HCT116 (cell line): ENCODE results near the gene MAIP1.

ENCODE experiments used
- CTCF ChIP-seq, 3 experiments: fragments of 200-600 bp in 1 of 3; sonication (generic) in 1 of 3; IDR thresholded peaks in 2 of 3; conservative IDR thresholded peaks in 1 of 3; 2 replicates each; pipeline ENCODE4 v1.5.1; 2012 to 2017; ENCODE audit warnings: low read depth in 2 of 3, low read length in 2 of 3, antibody characterized with exemption in 1 of 3, borderline replicate concordance in 1 of 3, control low read depth in 1 of 3, mild to moderate bottlenecking in 1 of 3, mixed read lengths in 1 of 3, mixed run types in 1 of 3, moderate library complexity in 1 of 3; ENCODE audit not compliant: insufficient read depth in 1 of 3
- EGR1 ChIP-seq: IDR thresholded peaks from 2 replicates; pipeline ENCODE4 v1.6.1; 2012; ENCODE audit warnings: low read depth
- ELF1 ChIP-seq: IDR thresholded peaks from 2 replicates; pipeline ENCODE4 v1.6.1; 2012; ENCODE audit warnings: low read depth, borderline replicate concordance
- EZH2 ChIP-seq: fragments of 200-600 bp; sonication (generic); IDR thresholded peaks from 2 replicates; pipeline ENCODE4 v1.6.1; 2017; ENCODE audit warnings: antibody characterized with exemption, mixed run types
- EZH2phosphoT487 ChIP-seq: fragments of 200-600 bp; IDR thresholded peaks from 2 replicates; pipeline ENCODE4 v1.6.1; 2018; ENCODE audit warnings: antibody characterized with exemption, borderline replicate concordance
- POLR2A ChIP-seq: IDR thresholded peaks from 2 replicates; pipeline ENCODE4 v1.7.0; 2011; ENCODE audit warnings: borderline replicate concordance; ENCODE audit not compliant: insufficient read depth, insufficient read length; ENCODE audit errors: extremely low read depth
- POLR2AphosphoS5 ChIP-seq: IDR thresholded peaks from 2 replicates; pipeline ENCODE4 v1.6.1; 2011; ENCODE audit warnings: mild to moderate bottlenecking, low read depth, low read length, moderate library complexity
- RAD21 ChIP-seq: IDR thresholded peaks from 2 replicates; pipeline ENCODE4 v1.6.1; 2012; ENCODE audit warnings: low read depth, mild to moderate bottlenecking
- REST ChIP-seq: IDR thresholded peaks from 2 replicates; pipeline ENCODE4 v1.6.1; 2012; ENCODE audit warnings: low read depth
- SRF ChIP-seq: IDR thresholded peaks from 2 replicates; pipeline ENCODE4 v1.6.1; 2012; ENCODE audit warnings: low read depth
- ZBTB33 ChIP-seq: IDR thresholded peaks from 2 replicates; pipeline ENCODE4 v1.6.1; 2011; ENCODE audit warnings: mild to moderate bottlenecking, low read length, moderate library complexity; ENCODE audit not compliant: insufficient replicate concordance; ENCODE audit errors: extremely low read depth
- ZFX ChIP-seq: fragments of 450-650 bp; IDR thresholded peaks from 2 replicates; pipeline ENCODE4 v1.6.1; 2017

GRCh38 chr2:200000444-200001163, 45.2 kb downstream of the MAIP1 start:
- TF ChIP-seq CTCF (IDR thresholded peaks at IDR 0.05 in 2 of 3, conservative IDR thresholded peaks at IDR 0.05 in 1 of 3; ENCODE audit: borderline replicate concordance in 1 of 3, insufficient read depth in 1 of 3, low read depth in 2 of 3, low read length in 2 of 3) (no peak), SRF (no peak), ELF1 (no peak), ZBTB33 (no peak), POLR2A (no peak), EZH2 (no peak), RAD21 (no peak), ZFX (no peak), POLR2AphosphoS5 (no peak), REST (no peak), EZH2phosphoT487 (no peak), EGR1 (no peak)
